Lung (tissue), 12 donors: Measurements from ENCODE around the gene PRSS16. TPM values are rescaled to one million over a fixed set of nuclear protein-coding genes. Genes with fewer than 3 reads are reported as not detected.
"Not testable (repeated sequence)": the region's sequence is repeated elsewhere in the genome, so short reads cannot be mapped to it uniquely, and the experiment has no call there.

Experiments
- ATAC-seq: fragments of 200-7000 bp; cut with Tn5 transposase; one replicate; pipeline ENCODE4 v1.9.1; 2020; ENCODE audit warnings: moderate number of reproducible peaks; ENCODE audit not compliant: insufficient read depth, low FRiP score
- DNase-seq, 3 donors: peaks; one replicate each; pipeline ENCODE4 v3.0.0-alpha.2; 2013 to 2017
- H3K27ac ChIP-seq, 2 donors: one replicate each; pipeline ENCODE4 v1.5.1; 2013; ENCODE audit warnings: mild to moderate bottlenecking in 2 of 2, moderate library complexity in 2 of 2, control low read depth in 1 of 2, inconsistent platforms in 1 of 2, low read depth in 1 of 2, low read length in 1 of 2
- H3K27me3 ChIP-seq, 3 donors: one replicate each; pipeline ENCODE4 v1.5.1; 2013; ENCODE audit warnings: low read length in 2 of 3; ENCODE audit not compliant: control insufficient read depth in 3 of 3, insufficient read depth in 3 of 3
- H3K36me3 ChIP-seq, 4 donors: one replicate each; pipeline ENCODE4 v1.5.1; 2013; ENCODE audit warnings: low read length in 4 of 4, mild to moderate bottlenecking in 1 of 4, moderate library complexity in 1 of 4; ENCODE audit not compliant: control insufficient read depth in 4 of 4, insufficient read depth in 4 of 4
- H3K4me1 ChIP-seq, 5 donors: one replicate each; pipeline ENCODE4 v1.5.1; 2013; ENCODE audit warnings: low read length in 5 of 5, mild to moderate bottlenecking in 2 of 5, moderate library complexity in 1 of 5; ENCODE audit not compliant: control insufficient read depth in 5 of 5, insufficient read depth in 5 of 5
- H3K4me3 ChIP-seq: one replicate; pipeline ENCODE4 v1.5.1; 2013; ENCODE audit warnings: mild to moderate bottlenecking, control low read depth, moderate library complexity
- H3K9ac ChIP-seq, 2 donors: one replicate each; pipeline ENCODE4 v1.5.1; 2013; ENCODE audit warnings: low read length in 2 of 2, control low read depth in 1 of 2; ENCODE audit not compliant: insufficient read depth in 1 of 2
- H3K9me3 ChIP-seq, 4 donors: one replicate each; pipeline ENCODE4 v1.5.1; 2013; ENCODE audit warnings: low read length in 3 of 4, mild to moderate bottlenecking in 1 of 4, moderate library complexity in 1 of 4; ENCODE audit not compliant: control insufficient read depth in 4 of 4, insufficient read depth in 3 of 4
- CTCF ChIP-seq: IDR thresholded peaks from 2 replicates; pipeline ENCODE4 v1.5.1; 2012; ENCODE audit warnings: mild to moderate bottlenecking; ENCODE audit errors: control extremely low read depth, extremely low read depth
- WGBS, 2 donors: extraction: QIAGEN DNeasy Blood & Tissue Kit; methylation state at CpG; one replicate each; pipeline ENCODE4 v1.1.7; 2013; 5-methylcytosine and 5-hydroxymethylcytosine counted together
- polyA plus RNA-seq, 2 donors: library from polyadenylated mRNA; stranded (reverse); fragments of 200-250 nt; gene quantifications; one replicate each; pipeline ENCODE4 v1.2.1, GENCODE V29; 2013
- total RNA-seq, 2 donors: library from RNA; depleted of rRNA in 1 of 2; stranded (reverse); fragments of >200 nt in 1 of 2; gene quantifications; one replicate each; pipeline ENCODE4 v1.2.1, GENCODE V29; 2014 to 2021
- donor health status: control.
- donor health status: control.
- donor health status: Bipolar disorder and iron deficiency.
- donor health status: healthy.
- donor health status: DM: yes; HTN: yes; CAD: no.

Gene PRSS16
- total and polyA plus RNA-seq, 4 donors = 3.2 to 18.0 (median 10.6) TPM

GRCh38 chr6:27260369-27260768, 12.9 kb downstream of the PRSS16 start:
- H3K36me3 ChIP-seq = no peaks in the 10 kb centered on the region
- TF ChIP-seq CTCF = no peak
- no peak overlapping the region for H3K4me3 ChIP-seq
- WGBS, 2 donors = 9 to 12% methylated on average over 21 of the region's 21 CpGs
- H3K27ac ChIP-seq = no peak overlapping the region
- peaks cover 4 to 71% (median 39%) of the 10 kb centered on the region in 3 donors for H3K27me3 ChIP-seq
- ATAC-seq (no peak), DNase-seq (no peak)
- no peaks in the 10 kb centered on the region for H3K4me1 ChIP-seq
- peaks cover 0 to 8% (median 0%) of the 10 kb centered on the region in 4 donors for H3K9me3 ChIP-seq
- no peak overlapping the region for H3K9ac ChIP-seq

- WGBS, 2 donors = 12 to 13% methylated on average over 29 to 30 of the region's 30 CpGs
Observed at GRCh38 chr6:27260836-27261375, 13.4 kb downstream of the PRSS16 start.

GRCh38 chr6:27263886-27264285, 16.4 kb downstream of the PRSS16 start:
- DNase-seq (no peak), ATAC-seq (no peak)
- H3K36me3 ChIP-seq = no peaks in the 10 kb centered on the region
- H3K9me3 ChIP-seq = peaks cover 0 to 11% (median 0%) of the 10 kb centered on the region in 4 donors
- no peaks in the 10 kb centered on the region for H3K4me1 ChIP-seq
- TF ChIP-seq CTCF = no peak
- H3K27me3 ChIP-seq = peaks cover 5 to 70% (median 54%) of the 10 kb centered on the region in 3 donors
- no peak overlapping the region for H3K9ac ChIP-seq
- WGBS, 2 donors = 65 to 73% methylated on average over 8 of the region's 8 CpGs
- no peak overlapping the region for H3K4me3 ChIP-seq
- H3K27ac ChIP-seq = no peak overlapping the region

More at GRCh38 chr6:27260836-27261375, 13.4 kb downstream of the PRSS16 start:
- ATAC-seq (no peak), DNase-seq (no peak)
- Histone ChIP-seq H3K9ac (no peak overlapping the region), H3K27ac (no peak overlapping the region), H3K4me3 (no peak overlapping the region), H3K36me3 (no peaks in the 10 kb centered on the region), H3K27me3 (peaks cover 4 to 67% (median 38%) of the 10 kb centered on the region in 3 donors), H3K4me1 (no peaks in the 10 kb centered on the region), H3K9me3 (peaks cover 0 to 8% (median 0%) of the 10 kb centered on the region in 4 donors)
- TF ChIP-seq CTCF = no peak

- H3K9ac ChIP-seq, H3K36me3 ChIP-seq, H3K27ac ChIP-seq, DNase-seq, H3K4me1 ChIP-seq, ATAC-seq, H3K4me3 ChIP-seq, H3K9me3 ChIP-seq: not testable (repeated sequence)
- WGBS, 2 donors = 88 to 92% methylated on average over 3 of the region's 3 CpGs
- peaks cover 6 to 60% (median 51%) of the 10 kb centered on the region in 3 donors for H3K27me3 ChIP-seq
Observed at GRCh38 chr6:27267003-27267402, 19.5 kb downstream of the PRSS16 start.
